PFSK-1 (cell line): ENCODE measurements around the gene PADI1.

Experiments used
- POLR2AphosphoS5 ChIP-seq: IDR thresholded peaks from 2 replicates; pipeline ENCODE4 v1.6.1; 2012; ENCODE audit warnings: low read depth, mild to moderate bottlenecking, control low read depth, low read length, moderate library complexity
- SIN3A ChIP-seq: IDR thresholded peaks from 2 replicates; pipeline ENCODE4 v1.6.1; 2012; ENCODE audit warnings: mild to moderate bottlenecking, low read length, moderate library complexity, borderline replicate concordance; ENCODE audit not compliant: insufficient read depth
- TAF1 ChIP-seq: IDR thresholded peaks from 2 replicates; pipeline ENCODE4 v1.6.1; 2012; ENCODE audit warnings: low read length, control low read depth, borderline replicate concordance; ENCODE audit not compliant: insufficient read depth
- TF ChIP-seq, protein P1 (sequence below), 2 experiments: IDR thresholded peaks; 2 replicates each; pipeline versions ENCODE4 v1.6.1 to v1.8.0; 2011 to 2012; ENCODE audit warnings: low read depth in 2 of 2, low read length in 2 of 2, control low read depth in 1 of 2, inconsistent platforms in 1 of 2, mild to moderate bottlenecking in 1 of 2, moderate library complexity in 1 of 2; ENCODE audit not compliant: insufficient read depth in 1 of 2

DNA sequence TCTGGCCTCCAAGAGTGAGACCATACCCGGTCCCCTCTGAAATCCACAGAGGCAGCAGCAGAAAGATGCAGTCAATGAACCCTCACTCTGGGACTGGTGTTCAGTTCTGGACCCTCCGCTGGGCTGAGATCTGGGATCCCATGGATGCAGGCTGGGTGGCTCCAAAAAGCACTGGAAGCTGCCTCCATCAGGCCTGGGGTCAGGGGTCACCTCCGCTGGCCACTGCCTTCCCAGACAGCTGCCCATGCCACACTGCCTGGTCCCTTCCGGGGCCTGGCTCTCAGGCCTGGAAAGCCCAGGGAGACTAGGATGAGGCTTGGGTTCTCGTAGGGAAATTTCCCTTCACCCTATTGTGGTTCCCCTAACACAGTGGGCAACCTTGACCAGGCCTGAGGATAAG, 81.7 kb downstream of the PADI1 start:
- TF ChIP-seq TAF1: no peak
- no peak for TF ChIP-seq POLR2AphosphoS5
- TF ChIP-seq, protein P1, sequence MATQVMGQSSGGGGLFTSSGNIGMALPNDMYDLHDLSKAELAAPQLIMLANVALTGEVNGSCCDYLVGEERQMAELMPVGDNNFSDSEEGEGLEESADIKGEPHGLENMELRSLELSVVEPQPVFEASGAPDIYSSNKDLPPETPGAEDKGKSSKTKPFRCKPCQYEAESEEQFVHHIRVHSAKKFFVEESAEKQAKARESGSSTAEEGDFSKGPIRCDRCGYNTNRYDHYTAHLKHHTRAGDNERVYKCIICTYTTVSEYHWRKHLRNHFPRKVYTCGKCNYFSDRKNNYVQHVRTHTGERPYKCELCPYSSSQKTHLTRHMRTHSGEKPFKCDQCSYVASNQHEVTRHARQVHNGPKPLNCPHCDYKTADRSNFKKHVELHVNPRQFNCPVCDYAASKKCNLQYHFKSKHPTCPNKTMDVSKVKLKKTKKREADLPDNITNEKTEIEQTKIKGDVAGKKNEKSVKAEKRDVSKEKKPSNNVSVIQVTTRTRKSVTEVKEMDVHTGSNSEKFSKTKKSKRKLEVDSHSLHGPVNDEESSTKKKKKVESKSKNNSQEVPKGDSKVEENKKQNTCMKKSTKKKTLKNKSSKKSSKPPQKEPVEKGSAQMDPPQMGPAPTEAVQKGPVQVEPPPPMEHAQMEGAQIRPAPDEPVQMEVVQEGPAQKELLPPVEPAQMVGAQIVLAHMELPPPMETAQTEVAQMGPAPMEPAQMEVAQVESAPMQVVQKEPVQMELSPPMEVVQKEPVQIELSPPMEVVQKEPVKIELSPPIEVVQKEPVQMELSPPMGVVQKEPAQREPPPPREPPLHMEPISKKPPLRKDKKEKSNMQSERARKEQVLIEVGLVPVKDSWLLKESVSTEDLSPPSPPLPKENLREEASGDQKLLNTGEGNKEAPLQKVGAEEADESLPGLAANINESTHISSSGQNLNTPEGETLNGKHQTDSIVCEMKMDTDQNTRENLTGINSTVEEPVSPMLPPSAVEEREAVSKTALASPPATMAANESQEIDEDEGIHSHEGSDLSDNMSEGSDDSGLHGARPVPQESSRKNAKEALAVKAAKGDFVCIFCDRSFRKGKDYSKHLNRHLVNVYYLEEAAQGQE (IDR thresholded peaks at IDR 0.05; ENCODE audit: insufficient read depth in 1 of 2, low read depth in 2 of 2, low read length in 2 of 2): no peak
- no peak for TF ChIP-seq SIN3A
